Measurements from ENCODE around the gene PAK1. TPM values are rescaled to one million over a fixed set of nuclear protein-coding genes. Genes with fewer than 3 reads are reported as not detected.
"Not testable (repeated sequence)": the region's sequence is repeated elsewhere in the genome, so short reads cannot be mapped to it uniquely, and the experiment has no call there.

The PAK1 gene
- total and polyA plus RNA-seq, 9 of the 15 experiments (the other 6 are each of a cell fraction or from before 2014, with no cell fraction given): 0.52 to 11.7 (median 1.9) TPM

GRCh38 chr11:77495526-77495925, 21.6 kb upstream of the PAK1 start:
- DNase-seq (ENCODE audit: extremely low read depth in 1 of 4, low spot score in 3 of 4): no peak
- peaks cover 3 to 9% of the 10 kb centered on the region in 2 experiments; a peak in 3 of 5 replicates for H3K27me3 ChIP-seq (ENCODE audit: control insufficient read depth in 2 of 2, insufficient read depth in 2 of 2, low read length in 2 of 2)
- TF ChIP-seq BRF2 (IDR thresholded peaks at IDR 0.05; ENCODE audit: borderline replicate concordance, insufficient read depth, insufficient read length): no peak
- TF ChIP-seq ZNF146 (CRISPR knock-in tag; IDR thresholded peaks at IDR 0.05; ENCODE audit: unreplicated experiment): peak; percentile 68
- no peak for TF ChIP-seq GABPB2 (CRISPR knock-in tag; conservative IDR thresholded peaks at IDR 0.05)
- TF ChIP-seq MEF2D (tag; conservative IDR thresholded peaks at IDR 0.05; ENCODE audit: low read depth): no peak
- no peaks in the 10 kb centered on the region for H3K79me2 ChIP-seq (ENCODE audit: control insufficient read depth, insufficient read depth, low read length)
- H2AFZ ChIP-seq (ENCODE audit: low read depth, low read length): no peak overlapping the region
- FAIRE-seq: no peak
- no peak overlapping the region for H3K9ac ChIP-seq (ENCODE audit: insufficient read depth in 1 of 2, low read depth in 2 of 2, low read length in 2 of 2)
- in situ Hi-C loops (cut with MboI) (no loop called here), intact Hi-C loops (cut with micrococcal nuclease) (no loop called here)
- no peak overlapping the region for H3K27ac ChIP-seq (ENCODE audit: extremely low read depth, low read depth, low read length)
- 7% methylated on average over 1 of the region's 1 CpG for WGBS (ENCODE audit: insufficient coverage, low coverage, missing lambda C conversion rate)
- no peaks in the 10 kb centered on the region for H3K4me1 ChIP-seq (replicated peaks in 1 of 2; ENCODE audit: control insufficient read depth in 2 of 2, insufficient read depth in 2 of 2, low read length in 2 of 2)
- no peak overlapping the region for H3K4me3 ChIP-seq
- H3K36me3 ChIP-seq (ENCODE audit: control insufficient read depth, insufficient read depth, low read length): no peaks in the 10 kb centered on the region
- no peak overlapping the region for H3K4me2 ChIP-seq (ENCODE audit: insufficient read depth, low read length)
- H4K20me1 ChIP-seq (replicated peaks; ENCODE audit: control insufficient read depth, insufficient read depth, low read length): no peaks in the 10 kb centered on the region; the same call in 1 of the 2 replicates
- POLR2A ChIA-PET: no interaction called here
- H3K9me3 ChIP-seq (replicated peaks; ENCODE audit: control insufficient read depth, insufficient read depth, low read depth, low read length): no peaks in the 10 kb centered on the region
- CTCF ChIA-PET (ENCODE audit: low intra/inter-chr PET ratio): no interaction called here
- H3K9me1 ChIP-seq (ENCODE audit: control insufficient read depth, insufficient read depth, low read length): no peaks in the 10 kb centered on the region
- no peak for ATAC-seq
- BruUV-seq (replicated peaks): no TSS peak

DNA sequence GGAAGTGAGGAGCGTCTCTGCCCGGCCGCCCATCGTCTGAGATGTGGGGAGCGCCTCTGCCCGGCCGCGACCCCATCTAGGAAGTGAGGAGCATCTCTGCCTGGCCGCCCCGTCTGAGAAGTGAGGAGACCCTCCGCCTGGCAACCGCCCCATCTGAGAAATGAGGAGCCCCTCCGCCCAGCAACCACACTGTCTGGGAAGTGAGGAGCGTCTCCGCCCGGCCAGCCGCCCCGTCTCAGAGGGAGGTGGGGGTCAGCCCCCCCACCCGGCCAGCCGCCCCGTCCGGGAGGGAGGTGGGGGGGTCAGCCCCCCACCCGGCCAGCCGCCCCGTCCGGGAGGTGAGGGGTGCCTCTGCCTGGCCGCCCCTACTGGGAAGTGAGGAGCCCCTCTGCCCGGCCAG, 16.1 kb upstream of the PAK1 start:
- BruUV-seq (replicated peaks); FAIRE-seq: not testable (repeated sequence)
- 28% methylated on average over 9 of the region's 28 CpGs for WGBS (ENCODE audit: insufficient coverage, low coverage, missing lambda C conversion rate)

More for the DNA sequence above, 16.1 kb upstream of the PAK1 start:
- H3K4me2 ChIP-seq (ENCODE audit: insufficient read depth, low read length); intact Hi-C loops (cut with micrococcal nuclease); H3K27me3 ChIP-seq (ENCODE audit: control insufficient read depth in 2 of 2, insufficient read depth in 2 of 2, low read length in 2 of 2); H3K4me3 ChIP-seq; H3K4me1 ChIP-seq (replicated peaks in 1 of 2; ENCODE audit: control insufficient read depth in 2 of 2, insufficient read depth in 2 of 2, low read length in 2 of 2); DNase-seq (ENCODE audit: extremely low read depth in 1 of 4, low spot score in 3 of 4); ATAC-seq; H2AFZ ChIP-seq (ENCODE audit: low read depth, low read length); H3K27ac ChIP-seq (ENCODE audit: extremely low read depth, low read depth, low read length); POLR2A ChIA-PET; H3K9me3 ChIP-seq (replicated peaks; ENCODE audit: control insufficient read depth, insufficient read depth, low read depth, low read length); H3K9me1 ChIP-seq (ENCODE audit: control insufficient read depth, insufficient read depth, low read length); in situ Hi-C loops (cut with MboI); CTCF ChIA-PET (ENCODE audit: low intra/inter-chr PET ratio); H3K36me3 ChIP-seq (ENCODE audit: control insufficient read depth, insufficient read depth, low read length); H4K20me1 ChIP-seq (replicated peaks; ENCODE audit: control insufficient read depth, insufficient read depth, low read length); H3K9ac ChIP-seq (ENCODE audit: insufficient read depth in 1 of 2, low read depth in 2 of 2, low read length in 2 of 2); H3K79me2 ChIP-seq (ENCODE audit: control insufficient read depth, insufficient read depth, low read length): not testable (repeated sequence)
